ENCODE data around the gene ASS1. TPM values are rescaled to one million over a fixed set of nuclear protein-coding genes. Genes with fewer than 3 reads are reported as not detected.

The ASS1 gene
- 1 to 10 TPM in 1 of 3 donors, not detected in 2; 1.3 TPM for total RNA-seq
- total RNA-seq (2013), result 0.09 TPM

- H3K9me3 ChIP-seq (ENCODE audit: control insufficient read depth, insufficient read depth, low read length), result peaks cover 4% of the 10 kb centered on the region
- ATAC-seq, result peak; percentile 21 to 62 (median 24)
- Mint-ChIP-seq H3K9me3 (no peaks in the 10 kb centered on the region), H3K4me1 (no peaks in the 10 kb centered on the region), H3K27me3 (ENCODE audit: low read depth in 2 of 2) (peaks cover 8 to 24% of the 10 kb centered on the region in 2 donors), H3K27ac (no peak within 1 kb of the TSS), H3K36me3 (peaks cover 7% of the 10 kb centered on the region), H3K4me3 (no peak within 1 kb of the TSS)
- intact Hi-C loops (cut with micrococcal nuclease), result no loop called here
- H3K27me3 ChIP-seq (ENCODE audit: control insufficient read depth, insufficient read depth, low read length), result peaks cover 5% of the 10 kb centered on the region
- under 1% methylated on average over 66 of the region's 66 CpGs for WGBS (ENCODE audit: insufficient coverage)
- no peak within 1 kb of the TSS for H3K4me3 ChIP-seq (ENCODE audit: low read length)
- peaks cover 13% of the 10 kb centered on the region for H3K4me1 ChIP-seq (ENCODE audit: control insufficient read depth, insufficient read depth, low read length)
- peak in 1 of 2 donors; percentile 40 for DNase-seq
- no peak for TF ChIP-seq CTCF (IDR thresholded peaks at IDR 0.05)
- no peaks in the 10 kb centered on the region for H3K36me3 ChIP-seq (ENCODE audit: control insufficient read depth, insufficient read depth, low read length)
- H3K27ac ChIP-seq (ENCODE audit: low read length), result no peak within 1 kb of the TSS
These were observed at the start of gene ASS1 for GRCh38 chr9:130444565-130445221. Gene ASS1, plus strand, starts transcription at chr9:130444961. Its CDS starts 7,268 bp downstream, at chr9:130452229.

GRCh38 chr9:130395810-130396435, 48.8 kb upstream of the ASS1 start:
- H3K36me3 Mint-ChIP-seq, result no peaks in the 10 kb centered on the region
- H3K27ac Mint-ChIP-seq, result no peak overlapping the region
- 94% methylated on average over 25 of the region's 26 CpGs for WGBS (ENCODE audit: insufficient coverage)

DNA sequence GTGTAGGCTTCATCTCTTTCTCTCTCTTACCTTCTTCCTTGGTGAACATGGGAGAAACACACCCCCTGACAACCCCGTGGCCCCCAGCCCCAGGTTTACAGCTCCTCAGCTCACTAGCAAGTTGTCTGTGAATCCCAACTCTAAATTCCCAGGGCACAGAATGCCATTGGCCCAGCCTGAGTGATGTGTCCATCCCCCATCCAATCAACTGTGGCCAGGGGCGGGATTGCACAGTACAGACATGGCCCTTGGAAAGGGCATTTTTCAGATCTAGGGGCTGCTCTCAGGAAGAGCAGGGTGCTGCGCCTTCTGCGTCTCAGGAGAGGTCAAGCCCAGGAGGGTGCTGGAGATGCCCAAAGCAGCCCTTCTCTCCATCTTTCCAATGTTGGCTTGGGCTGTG, 48.2 kb upstream of the ASS1 start:
- Histone ChIP-seq H3K9me3 (ENCODE audit: control insufficient read depth, insufficient read depth, low read length) (no peaks in the 10 kb centered on the region), H3K27ac (ENCODE audit: low read length) (no peak overlapping the region), H3K4me1 (ENCODE audit: control insufficient read depth, insufficient read depth, low read length) (no peaks in the 10 kb centered on the region), H3K36me3 (ENCODE audit: control insufficient read depth, insufficient read depth, low read length) (no peaks in the 10 kb centered on the region), H3K27me3 (ENCODE audit: control insufficient read depth, insufficient read depth, low read length) (no peaks in the 10 kb centered on the region), H3K4me3 (ENCODE audit: low read length) (no peak overlapping the region)
- H3K27ac Mint-ChIP-seq, result no peak overlapping the region
- H3K4me3 Mint-ChIP-seq, result no peak overlapping the region
- intact Hi-C loops (cut with micrococcal nuclease), result no loop called here
- no peaks in the 10 kb centered on the region for H3K4me1 Mint-ChIP-seq
- no peaks in the 10 kb centered on the region for H3K27me3 Mint-ChIP-seq (ENCODE audit: low read depth in 2 of 2)
- no peaks in the 10 kb centered on the region for H3K36me3 Mint-ChIP-seq
- DNase-seq, result no peak
- ATAC-seq, result no peak
- H3K9me3 Mint-ChIP-seq, result no peaks in the 10 kb centered on the region
- no peak for TF ChIP-seq CTCF (IDR thresholded peaks at IDR 0.05)
- 89% methylated on average over 4 of the region's 4 CpGs for WGBS (ENCODE audit: insufficient coverage)

More at GRCh38 chr9:130395810-130396435, 48.8 kb upstream of the ASS1 start:
- no peak overlapping the region for H3K4me3 Mint-ChIP-seq
- Histone ChIP-seq H3K36me3 (ENCODE audit: control insufficient read depth, insufficient read depth, low read length) (no peaks in the 10 kb centered on the region), H3K4me1 (ENCODE audit: control insufficient read depth, insufficient read depth, low read length) (no peaks in the 10 kb centered on the region), H3K4me3 (ENCODE audit: low read length) (no peak overlapping the region), H3K27ac (ENCODE audit: low read length) (no peak overlapping the region), H3K27me3 (ENCODE audit: control insufficient read depth, insufficient read depth, low read length) (no peaks in the 10 kb centered on the region), H3K9me3 (ENCODE audit: control insufficient read depth, insufficient read depth, low read length) (no peaks in the 10 kb centered on the region)
- intact Hi-C loops (cut with micrococcal nuclease), result no loop called here
- TF ChIP-seq CTCF (IDR thresholded peaks at IDR 0.05), result no peak
- no peaks in the 10 kb centered on the region for H3K9me3 Mint-ChIP-seq
- ATAC-seq, result no peak
- no peak for DNase-seq
- no peaks in the 10 kb centered on the region for H3K27me3 Mint-ChIP-seq (ENCODE audit: low read depth in 2 of 2)
- no peaks in the 10 kb centered on the region for H3K4me1 Mint-ChIP-seq
